Astrocyte of the cerebellum (primary cell): ENCODE measurements around the gene TTLL10.
"Not testable (repeated sequence)": the region's sequence is repeated elsewhere in the genome, so short reads cannot be mapped to it uniquely, and the experiment has no call there.

Source experiments
- DNase-seq: peaks from one replicate; pipeline ENCODE4 v3.0.0-alpha.2; 2011; ENCODE audit warnings: low read depth
- H3K4me3 ChIP-seq: 2 replicates; pipeline ENCODE4 v1.5.1; 2011; ENCODE audit warnings: mild to moderate bottlenecking, low read depth, low read length, moderate library complexity
- in situ Hi-C: cut with HindIII; loops from 2 replicates; pipeline ENCODE4 v1.10.0; 2017; ENCODE audit warnings: low sequenced_read_pairs
- TF ChIP-seq, protein P1 (sequence below): IDR thresholded peaks from 2 replicates; pipeline ENCODE4 v1.5.1; 2012; ENCODE audit warnings: low read length, low read depth, moderate library complexity, mild to moderate bottlenecking; ENCODE audit errors: missing control alignments

Gene TTLL10

DNA sequence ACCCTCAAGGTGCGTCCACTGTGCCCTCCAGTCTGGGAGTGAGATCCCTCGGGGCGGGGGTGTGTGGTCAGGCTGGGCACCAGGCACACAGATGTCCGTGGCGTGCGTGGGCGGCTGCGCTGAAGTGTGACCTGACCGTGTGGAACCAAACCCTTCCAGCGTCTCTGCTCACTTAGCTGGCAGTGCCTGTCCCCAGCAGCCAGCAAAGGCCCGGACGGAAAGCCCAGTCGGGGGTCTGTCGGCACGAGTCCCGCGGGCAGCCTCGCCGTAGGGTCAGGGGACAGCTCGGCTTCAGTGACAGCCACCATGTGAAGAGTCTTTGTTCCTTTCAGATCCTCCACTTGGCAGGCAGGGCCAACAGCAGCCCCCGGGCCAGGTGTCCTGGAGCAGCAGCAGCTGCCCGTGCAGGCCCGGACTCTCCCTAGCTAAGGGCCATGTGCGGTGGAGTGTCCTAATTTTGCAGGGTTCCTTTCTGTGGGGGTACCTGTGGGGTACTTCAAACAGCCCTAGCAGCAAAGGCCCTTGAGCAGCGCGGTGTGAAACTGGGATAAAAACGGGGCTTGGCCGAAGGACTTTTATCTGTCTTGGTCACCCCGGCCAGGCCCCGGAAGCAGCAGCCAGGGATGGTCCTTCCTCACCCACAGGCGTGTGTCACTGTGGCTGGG lies 11.6 kb downstream of the TTLL10 start:
- DNase-seq, result no peak
- no peak overlapping the region for H3K4me3 ChIP-seq
- in situ Hi-C loops, result no loop called here
- TF ChIP-seq, protein P1, sequence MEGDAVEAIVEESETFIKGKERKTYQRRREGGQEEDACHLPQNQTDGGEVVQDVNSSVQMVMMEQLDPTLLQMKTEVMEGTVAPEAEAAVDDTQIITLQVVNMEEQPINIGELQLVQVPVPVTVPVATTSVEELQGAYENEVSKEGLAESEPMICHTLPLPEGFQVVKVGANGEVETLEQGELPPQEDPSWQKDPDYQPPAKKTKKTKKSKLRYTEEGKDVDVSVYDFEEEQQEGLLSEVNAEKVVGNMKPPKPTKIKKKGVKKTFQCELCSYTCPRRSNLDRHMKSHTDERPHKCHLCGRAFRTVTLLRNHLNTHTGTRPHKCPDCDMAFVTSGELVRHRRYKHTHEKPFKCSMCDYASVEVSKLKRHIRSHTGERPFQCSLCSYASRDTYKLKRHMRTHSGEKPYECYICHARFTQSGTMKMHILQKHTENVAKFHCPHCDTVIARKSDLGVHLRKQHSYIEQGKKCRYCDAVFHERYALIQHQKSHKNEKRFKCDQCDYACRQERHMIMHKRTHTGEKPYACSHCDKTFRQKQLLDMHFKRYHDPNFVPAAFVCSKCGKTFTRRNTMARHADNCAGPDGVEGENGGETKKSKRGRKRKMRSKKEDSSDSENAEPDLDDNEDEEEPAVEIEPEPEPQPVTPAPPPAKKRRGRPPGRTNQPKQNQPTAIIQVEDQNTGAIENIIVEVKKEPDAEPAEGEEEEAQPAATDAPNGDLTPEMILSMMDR, result no peak

DNA sequence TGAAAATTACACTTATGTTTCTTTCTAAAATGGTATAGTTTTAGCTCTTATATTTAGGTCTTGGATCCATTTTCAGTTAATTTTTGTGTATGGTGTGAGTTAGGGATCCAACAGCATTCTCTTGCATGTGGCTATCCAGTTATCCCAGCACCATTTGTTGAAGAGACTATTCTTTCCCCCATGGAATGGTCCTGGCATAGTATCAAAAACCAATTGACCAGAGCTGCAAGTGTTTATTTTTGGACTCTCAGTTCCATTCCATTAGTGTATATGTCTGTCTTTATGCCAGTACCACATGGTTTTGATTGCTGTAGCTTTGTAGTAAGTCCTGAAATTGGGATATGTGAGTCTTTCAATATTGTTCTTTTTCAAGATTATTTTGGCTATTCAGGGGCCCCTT lies 14.3 kb downstream of the TTLL10 start:
- H3K4me3 ChIP-seq, result no peak overlapping the region
- TF ChIP-seq, protein P1, result no peak
- in situ Hi-C loops, result no loop called here
- DNase-seq, result no peak

DNA sequence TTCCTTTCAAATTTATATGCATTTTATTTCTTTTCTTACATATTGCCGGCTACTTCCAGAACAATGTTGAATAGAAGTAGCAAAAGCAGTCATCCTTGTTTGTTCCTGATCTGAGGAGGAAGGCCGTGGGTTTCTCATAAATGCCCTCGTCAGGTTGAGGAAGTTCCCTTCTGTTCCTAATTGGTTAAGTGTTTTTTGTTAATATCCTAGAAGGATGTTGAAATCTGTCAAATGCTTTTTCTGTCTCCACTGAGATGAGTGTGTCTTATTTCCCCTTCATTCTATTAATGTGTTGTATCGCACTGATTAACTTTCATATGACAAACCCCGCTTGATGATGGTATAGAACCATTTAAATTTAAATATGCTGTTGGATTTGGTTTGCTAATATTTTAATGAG lies 15.4 kb downstream of the TTLL10 start:
- in situ Hi-C loops, result no loop called here
- H3K4me3 ChIP-seq, result no peak overlapping the region

DNA sequence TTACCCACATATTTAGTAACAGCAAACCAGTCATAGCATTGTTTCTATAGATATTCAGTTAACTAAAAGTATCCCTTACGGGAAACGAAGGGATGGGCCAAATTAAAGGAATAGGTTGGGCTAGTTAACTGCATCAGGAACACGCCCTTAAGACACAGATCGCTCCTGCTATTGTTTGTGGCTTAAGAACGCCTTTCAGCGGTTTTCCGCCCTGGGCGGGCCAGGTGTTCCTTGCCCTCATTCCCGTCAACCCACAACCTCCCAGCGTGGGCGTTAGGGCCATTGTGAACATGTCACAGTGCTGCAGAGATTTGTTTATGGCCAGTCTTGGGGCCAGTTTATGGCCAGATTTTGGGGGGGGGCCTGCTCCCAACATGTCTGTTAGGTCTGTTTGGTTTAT lies 18.1 kb downstream of the TTLL10 start:
- TF ChIP-seq, protein P1, result no peak
- in situ Hi-C loops, result no loop called here
- no peak for DNase-seq

More for the DNA sequence above, 15.4 kb downstream of the TTLL10 start:
- TF ChIP-seq, protein P1, result no peak
- DNase-seq, result no peak

DNA sequence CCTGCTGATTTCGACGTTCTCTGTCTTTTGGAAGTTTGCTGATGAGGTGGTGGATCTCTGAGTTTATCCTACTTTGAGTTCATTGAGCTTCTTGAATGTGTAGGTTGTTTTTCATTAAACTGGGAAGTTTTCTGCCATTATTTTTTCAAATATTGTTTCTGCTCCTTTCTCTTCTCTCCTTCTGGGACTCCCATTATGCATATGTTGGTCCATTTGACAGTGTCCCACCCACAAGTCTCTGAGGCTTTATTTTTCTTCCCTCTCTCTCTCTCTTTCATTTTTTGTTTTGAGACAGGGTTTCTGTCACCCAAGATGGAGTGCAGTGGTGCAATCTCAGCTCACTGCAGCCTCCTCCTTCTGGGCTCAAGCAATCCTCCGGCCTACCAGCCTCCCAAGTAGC lies 21.0 kb downstream of the TTLL10 start:
- DNase-seq, result no peak
- in situ Hi-C loops, result no loop called here
- H3K4me3 ChIP-seq, result no peak overlapping the region
- TF ChIP-seq, protein P1, result no peak

More for the DNA sequence above, 18.1 kb downstream of the TTLL10 start:
- no peak overlapping the region for H3K4me3 ChIP-seq

DNA sequence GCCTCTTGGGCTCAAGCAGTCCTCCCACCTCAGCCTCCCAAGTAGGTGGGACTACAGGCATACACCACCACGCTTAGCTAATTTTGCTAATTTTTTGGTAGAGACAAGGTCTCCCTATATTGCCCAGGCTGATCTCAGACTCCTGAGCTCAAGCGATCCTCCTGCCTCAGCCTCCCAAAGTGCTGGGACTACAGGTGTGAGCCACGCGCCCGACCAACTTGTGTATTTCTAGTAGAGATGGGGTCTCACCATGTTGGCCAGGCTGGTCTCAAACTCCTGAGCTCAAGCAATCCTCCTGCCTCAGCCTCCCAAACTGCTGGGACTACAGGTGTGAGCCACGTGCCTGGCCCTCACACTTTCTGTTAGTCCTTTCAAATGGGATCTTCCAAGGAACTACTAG lies 22.0 kb downstream of the TTLL10 start:
- DNase-seq, in situ Hi-C loops, H3K4me3 ChIP-seq: not testable (repeated sequence)

DNA sequence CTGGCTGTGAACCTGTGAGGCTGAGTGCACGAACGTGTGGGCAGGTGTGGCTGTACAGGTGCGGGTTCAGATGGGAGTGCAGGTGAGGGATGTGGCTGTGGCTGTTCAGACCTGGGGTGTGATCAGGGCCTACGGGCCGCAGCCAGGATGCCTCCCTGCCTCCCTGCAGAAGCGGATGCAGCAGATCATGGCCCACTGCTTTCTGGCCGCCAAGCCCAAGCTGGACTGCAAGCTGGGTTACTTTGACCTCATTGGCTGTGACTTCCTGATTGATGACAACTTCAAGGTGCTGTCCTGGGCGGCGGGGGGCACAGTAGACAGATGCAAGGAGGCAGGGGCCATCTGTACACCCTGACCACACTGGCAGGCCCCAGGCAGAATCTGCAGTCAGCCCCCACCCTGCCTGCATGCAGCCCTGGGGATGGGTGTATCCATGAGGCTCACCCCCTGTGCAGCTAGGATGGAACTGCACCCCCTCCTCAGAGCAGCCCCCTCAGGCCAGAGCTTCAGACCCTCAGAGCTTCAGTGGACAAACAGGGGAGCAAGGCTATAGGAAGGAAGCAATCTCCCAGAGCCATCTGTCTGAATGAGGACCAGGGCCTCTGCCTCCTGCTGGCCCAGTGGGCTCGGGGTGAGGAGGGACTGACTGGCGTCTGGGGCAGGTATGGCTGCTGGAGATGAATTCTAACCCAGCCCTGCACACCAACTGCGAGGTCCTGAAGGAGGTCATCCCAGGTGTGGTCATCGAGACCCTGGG lies 22.9 kb downstream of the TTLL10 start:
- in situ Hi-C loops, result no loop called here
- TF ChIP-seq, protein P1, result no peak
- no peak overlapping the region for H3K4me3 ChIP-seq
- DNase-seq, result no peak
